Measurements from ENCODE around the gene NDST4.

- TF ChIP-seq, protein P1, sequence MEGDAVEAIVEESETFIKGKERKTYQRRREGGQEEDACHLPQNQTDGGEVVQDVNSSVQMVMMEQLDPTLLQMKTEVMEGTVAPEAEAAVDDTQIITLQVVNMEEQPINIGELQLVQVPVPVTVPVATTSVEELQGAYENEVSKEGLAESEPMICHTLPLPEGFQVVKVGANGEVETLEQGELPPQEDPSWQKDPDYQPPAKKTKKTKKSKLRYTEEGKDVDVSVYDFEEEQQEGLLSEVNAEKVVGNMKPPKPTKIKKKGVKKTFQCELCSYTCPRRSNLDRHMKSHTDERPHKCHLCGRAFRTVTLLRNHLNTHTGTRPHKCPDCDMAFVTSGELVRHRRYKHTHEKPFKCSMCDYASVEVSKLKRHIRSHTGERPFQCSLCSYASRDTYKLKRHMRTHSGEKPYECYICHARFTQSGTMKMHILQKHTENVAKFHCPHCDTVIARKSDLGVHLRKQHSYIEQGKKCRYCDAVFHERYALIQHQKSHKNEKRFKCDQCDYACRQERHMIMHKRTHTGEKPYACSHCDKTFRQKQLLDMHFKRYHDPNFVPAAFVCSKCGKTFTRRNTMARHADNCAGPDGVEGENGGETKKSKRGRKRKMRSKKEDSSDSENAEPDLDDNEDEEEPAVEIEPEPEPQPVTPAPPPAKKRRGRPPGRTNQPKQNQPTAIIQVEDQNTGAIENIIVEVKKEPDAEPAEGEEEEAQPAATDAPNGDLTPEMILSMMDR (IDR thresholded peaks at IDR 0.05; ENCODE audit: low read depth, low read length, missing input control): no peak
- TF ChIP-seq, protein P2, sequence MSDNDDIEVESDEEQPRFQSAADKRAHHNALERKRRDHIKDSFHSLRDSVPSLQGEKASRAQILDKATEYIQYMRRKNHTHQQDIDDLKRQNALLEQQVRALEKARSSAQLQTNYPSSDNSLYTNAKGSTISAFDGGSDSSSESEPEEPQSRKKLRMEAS (IDR thresholded peaks at IDR 0.05): no peak
- TF ChIP-seq TAF1 (conservative IDR thresholded peaks at IDR 0.05) (no peak), RAD21 (IDR thresholded peaks at IDR 0.05) (no peak), ATF3 (IDR thresholded peaks at IDR 0.05) (no peak), JUND (IDR thresholded peaks at IDR 0.05) (no peak), EGR1 (IDR thresholded peaks at IDR 0.05; ENCODE audit: low read depth in 2 of 2) (no peak), RXRA (IDR thresholded peaks at IDR 0.05) (no peak), YY1 (IDR thresholded peaks at IDR 0.05) (no peak)
These were observed 321.4 kb downstream of the NDST4 start for GRCh38 chr4:114791976-114792375.

All from liver (tissue), 3 donors.